K562 (cell line): Measurements from ENCODE around the gene ILF3. TPM values are rescaled to one million over a fixed set of nuclear protein-coding genes. Genes with fewer than 3 reads are reported as not detected.

Source experiments
- HES1 ChIP-seq: fragments of 450-650 bp; IDR thresholded peaks from 2 replicates; pipeline ENCODE4 v1.6.1; 2016; ENCODE audit warnings: low read depth, mild to moderate bottlenecking, moderate library complexity
- HMGN3 ChIP-seq: IDR thresholded peaks from 2 replicates; pipeline ENCODE4 v1.6.1; 2011; ENCODE audit warnings: borderline replicate concordance, low read depth, mild to moderate bottlenecking, mixed read lengths, low read length; ENCODE audit not compliant: insufficient read length; ENCODE audit errors: extremely low read depth
- LCOR ChIP-seq: sonication (generic); formaldehyde crosslinking; IDR thresholded peaks from 2 replicates; pipeline ENCODE4 v1.8.0; 2022; ENCODE audit warnings: mild to moderate bottlenecking, missing genetic modification reagents
- MAZ ChIP-seq, 2 experiments: fragments of 450-650 bp in 1 of 2; sonication (generic) in 1 of 2; formaldehyde crosslinking; IDR thresholded peaks in 1 of 2; conservative IDR thresholded peaks in 1 of 2; 2 replicates each; pipeline versions ENCODE4 v1.4.0 to v1.5.0; 2020; ENCODE audit warnings: mild to moderate bottlenecking in 1 of 2, missing genetic modification reagents in 1 of 2
- MCM2 ChIP-seq: fragments of 450-650 bp; IDR thresholded peaks from 2 replicates; pipeline ENCODE4 v1.6.1; 2017; ENCODE audit warnings: low read depth, mild to moderate bottlenecking
- POU5F1 ChIP-seq: fragments of 150-350 bp; IDR thresholded peaks from 2 replicates; pipeline ENCODE4 v1.6.1; 2014; ENCODE audit warnings: borderline replicate concordance, low read length, low read depth, mild to moderate bottlenecking; ENCODE audit not compliant: partially characterized antibody
- SMC3 ChIP-seq: conservative IDR thresholded peaks from 2 replicates; pipeline ENCODE4 v1.6.1; 2011; ENCODE audit warnings: low read depth, low read length, improper control_type of control experiment; ENCODE audit not compliant: insufficient read depth
- TEAD4 ChIP-seq, 2 experiments: sonication (generic) in 1 of 2; formaldehyde crosslinking in 1 of 2; IDR thresholded peaks; 2 replicates each; pipeline versions ENCODE4 v1.6.1 to v1.8.0; 2012 to 2022; ENCODE audit warnings: borderline replicate concordance in 1 of 2, inconsistent platforms in 1 of 2, low read length in 1 of 2, mild to moderate bottlenecking in 1 of 2, missing genetic modification reagents in 1 of 2
- TGIF2 ChIP-seq: sonication (generic); formaldehyde crosslinking; IDR thresholded peaks from 2 replicates; pipeline ENCODE4 v1.8.1; 2022; ENCODE audit warnings: mild to moderate bottlenecking, missing genetic modification reagents, moderate library complexity
- ZBTB1 ChIP-seq: sonication (generic); formaldehyde crosslinking; IDR thresholded peaks from 2 replicates; pipeline ENCODE4 v1.8.1; 2023; ENCODE audit warnings: missing genetic modification reagents, low read depth, mild to moderate bottlenecking, borderline replicate concordance
- ZC3H8 ChIP-seq: fragments of 450-650 bp; IDR thresholded peaks from 2 replicates; pipeline ENCODE4 v1.6.1; 2017
- ZFP1 ChIP-seq: fragments of 450-650 bp; formaldehyde crosslinking; IDR thresholded peaks from 2 replicates; pipeline ENCODE4 v1.4.0; 2020; ENCODE audit warnings: mild to moderate bottlenecking, mixed read lengths
- ZKSCAN8 ChIP-seq: fragments of 200-800 bp; sonication (Bioruptor generic); IDR thresholded peaks from 2 replicates; pipeline ENCODE4 v1.6.1; 2016; ENCODE audit warnings: missing genetic modification characterization, missing compliant biosample characterization
- ZNF512 ChIP-seq: IDR thresholded peaks from 2 replicates; pipeline ENCODE4 v1.6.1; 2016; ENCODE audit warnings: missing genetic modification characterization, missing compliant biosample characterization
- ZNF518B ChIP-seq: fragments of 250-450 bp; sonication (Bioruptor Pico); IDR thresholded peaks from 2 replicates; pipeline ENCODE4 v1.5.0; 2021; ENCODE audit warnings: mild to moderate bottlenecking, moderate library complexity
- ZNF655 ChIP-seq: fragments of 250-450 bp; sonication (Bioruptor Pico); IDR thresholded peaks from 2 replicates; pipeline ENCODE4 v1.5.0; 2021
- ZNF780A ChIP-seq: fragments of 250-450 bp; sonication (Bioruptor Pico); IDR thresholded peaks from 2 replicates; pipeline ENCODE4 v1.5.0; 2021; ENCODE audit warnings: mild to moderate bottlenecking
- polyA plus RNA-seq, 8 experiments: library from polyadenylated mRNA; depleted of rRNA in 4 of 8; stranded (reverse) in 5 of 8; unstranded in 3 of 8; fragments of >200 nt; fragmentation: Nextera tagmentation in 2 of 8; fragmentation: Illumina TruSeq in 1 of 8; extraction: Ambion mirVana in 2 of 8; extraction: Trizol in 1 of 8; gene quantifications; 2 replicates each; pipeline versions ENCODE4 v1.2.1 to v1.2.3, GENCODE V29; 2011 to 2014; ENCODE audit warnings: inconsistent platforms in 1 of 8, missing spikeins in 1 of 8
- total RNA-seq, 7 experiments: library from RNA; depleted of rRNA in 6 of 7; stranded (reverse); fragments of >200 nt in 6 of 7; fragmentation: Illumina TruSeq in 2 of 7; extraction: Trizol in 2 of 7; gene quantifications; 2 replicates each; pipeline versions ENCODE4 v1.2.1 to v1.2.3, GENCODE V29; 2011 to 2021; ENCODE audit warnings: low replicate concordance in 1 of 7

The ILF3 gene
- total and polyA plus RNA-seq, 9 of the 15 experiments (the other 6 are each of a cell fraction or from before 2014, with no cell fraction given) = 26.0 to 453 (median 175) TPM

- peak; percentile 100 for TF ChIP-seq POU5F1
- no peak for TF ChIP-seq MCM2
- no peak for TF ChIP-seq ZFP1
- peak; percentile 86 for TF ChIP-seq HES1
- TF ChIP-seq TGIF2 (CRISPR knock-in tag) = no peak; the same call in 1 of the 2 replicates
- peak; percentile 15 for TF ChIP-seq HMGN3
- TF ChIP-seq ZNF518B = no peak
- peak; percentile 91 for TF ChIP-seq TEAD4 (IDR thresholded peaks at IDR 0.05; ENCODE audit: low read length)
- TF ChIP-seq TEAD4 (CRISPR knock-in tag; IDR thresholded peaks at IDR 0.05; ENCODE audit: borderline replicate concordance) = no peak
- no peak for TF ChIP-seq SMC3
- TF ChIP-seq ZKSCAN8 (CRISPR knock-in tag) = no peak
- TF ChIP-seq ZNF512 (tag) = no peak
- no peak for TF ChIP-seq ZNF780A (CRISPR knock-in tag)
- no peak for TF ChIP-seq ZNF655
- TF ChIP-seq LCOR (CRISPR knock-in tag) = peak; percentile 96
- TF ChIP-seq ZBTB1 (CRISPR knock-in tag) = peak; percentile 67; the same call in 1 of the 2 replicates
- peak; percentile 81 to 92 for TF ChIP-seq MAZ (CRISPR knock-in tag; conservative IDR thresholded peaks at IDR 0.05 in 1 of 2, IDR thresholded peaks at IDR 0.05 in 1 of 2)
- no peak for TF ChIP-seq ZC3H8
These were observed at the start of gene ILF3 (continued) for GRCh38 chr19:10653732-10654609.
